ENCODE data around the gene C6orf52.

The C6orf52 gene

GRCh38 chr6:10719964-10720264, 25.5 kb upstream of the C6orf52 start:
- no peak for TF ChIP-seq EP300 (IDR thresholded peaks at IDR 0.05; ENCODE audit: borderline replicate concordance)
- no peak for TF ChIP-seq RAD21 (IDR thresholded peaks at IDR 0.05; ENCODE audit: low read depth)
- no peak for TF ChIP-seq YY1 (IDR thresholded peaks at IDR 0.05; ENCODE audit: low read depth)
- no peak for TF ChIP-seq TAF1 (IDR thresholded peaks at IDR 0.05; ENCODE audit: low read depth)
- TF ChIP-seq TCF12 (IDR thresholded peaks at IDR 0.05; ENCODE audit: low read depth): no peak
- no peak for TF ChIP-seq CEBPB (IDR thresholded peaks at IDR 0.05)
- TF ChIP-seq ZBTB7A (IDR thresholded peaks at IDR 0.05; ENCODE audit: low read depth): no peak
- TF ChIP-seq EGR1 (IDR thresholded peaks at IDR 0.05): no peak
- TF ChIP-seq NFIC (IDR thresholded peaks at IDR 0.05): no peak
- no peak for TF ChIP-seq CREB1 (IDR thresholded peaks at IDR 0.05; ENCODE audit: low read depth)

DNA sequence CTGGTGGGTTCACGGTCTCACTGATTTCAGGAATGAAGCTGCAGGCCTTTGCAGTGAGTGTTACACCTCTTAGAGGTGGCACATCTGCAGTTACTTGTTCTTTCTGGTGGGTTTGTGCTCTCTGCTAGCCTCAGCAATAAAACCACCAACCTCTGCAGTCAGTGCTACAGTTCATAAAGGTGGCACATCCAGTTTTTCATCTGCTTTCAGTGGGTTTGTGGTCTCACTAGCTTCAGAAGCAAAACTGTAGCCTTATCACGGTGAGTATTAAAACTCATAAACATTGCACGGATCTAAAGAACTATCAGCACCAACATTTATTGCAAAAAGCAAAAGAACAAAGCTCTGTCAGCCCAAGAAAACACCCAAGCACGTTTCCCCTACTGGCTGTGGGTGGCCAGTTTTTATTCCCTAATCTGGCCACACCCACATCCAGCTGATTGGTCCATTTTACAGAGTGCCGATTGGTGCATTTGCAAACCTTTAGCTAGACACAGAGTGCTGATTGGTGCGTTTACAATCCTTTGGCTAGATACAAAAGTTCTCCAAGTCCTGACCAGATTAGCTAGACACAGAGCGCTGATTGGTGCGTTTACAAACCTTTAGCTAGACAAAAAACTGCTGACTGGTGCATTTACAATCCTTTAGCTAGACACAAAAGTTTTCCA, 25.0 kb upstream of the C6orf52 start:
- TF ChIP-seq CREB1 (IDR thresholded peaks at IDR 0.05; ENCODE audit: low read depth) (no peak), YY1 (IDR thresholded peaks at IDR 0.05; ENCODE audit: low read depth) (no peak), TCF12 (IDR thresholded peaks at IDR 0.05; ENCODE audit: low read depth) (no peak), TAF1 (IDR thresholded peaks at IDR 0.05; ENCODE audit: low read depth) (no peak), ZBTB7A (IDR thresholded peaks at IDR 0.05; ENCODE audit: low read depth) (no peak), EP300 (IDR thresholded peaks at IDR 0.05; ENCODE audit: borderline replicate concordance) (no peak)

GRCh38 chr6:10713962-10714361, 19.5 kb upstream of the C6orf52 start:
- TF ChIP-seq EP300 (IDR thresholded peaks at IDR 0.05; ENCODE audit: borderline replicate concordance) (no peak), RAD21 (IDR thresholded peaks at IDR 0.05; ENCODE audit: low read depth) (no peak), CREB1 (IDR thresholded peaks at IDR 0.05; ENCODE audit: low read depth) (no peak), TEAD4 (IDR thresholded peaks at IDR 0.05) (no peak), YY1 (IDR thresholded peaks at IDR 0.05; ENCODE audit: low read depth) (no peak), USF1 (IDR thresholded peaks at IDR 0.05) (no peak), MAX (IDR thresholded peaks at IDR 0.05) (no peak), NFIC (IDR thresholded peaks at IDR 0.05) (no peak), FOXM1 (IDR thresholded peaks at IDR 0.05; ENCODE audit: borderline replicate concordance, low read depth) (no peak), TAF1 (IDR thresholded peaks at IDR 0.05; ENCODE audit: low read depth) (no peak), ZBTB7A (IDR thresholded peaks at IDR 0.05; ENCODE audit: low read depth) (no peak), CEBPB (IDR thresholded peaks at IDR 0.05) (no peak), EGR1 (IDR thresholded peaks at IDR 0.05) (no peak), TCF12 (IDR thresholded peaks at IDR 0.05; ENCODE audit: low read depth) (no peak)
- TF ChIP-seq, protein P1, sequence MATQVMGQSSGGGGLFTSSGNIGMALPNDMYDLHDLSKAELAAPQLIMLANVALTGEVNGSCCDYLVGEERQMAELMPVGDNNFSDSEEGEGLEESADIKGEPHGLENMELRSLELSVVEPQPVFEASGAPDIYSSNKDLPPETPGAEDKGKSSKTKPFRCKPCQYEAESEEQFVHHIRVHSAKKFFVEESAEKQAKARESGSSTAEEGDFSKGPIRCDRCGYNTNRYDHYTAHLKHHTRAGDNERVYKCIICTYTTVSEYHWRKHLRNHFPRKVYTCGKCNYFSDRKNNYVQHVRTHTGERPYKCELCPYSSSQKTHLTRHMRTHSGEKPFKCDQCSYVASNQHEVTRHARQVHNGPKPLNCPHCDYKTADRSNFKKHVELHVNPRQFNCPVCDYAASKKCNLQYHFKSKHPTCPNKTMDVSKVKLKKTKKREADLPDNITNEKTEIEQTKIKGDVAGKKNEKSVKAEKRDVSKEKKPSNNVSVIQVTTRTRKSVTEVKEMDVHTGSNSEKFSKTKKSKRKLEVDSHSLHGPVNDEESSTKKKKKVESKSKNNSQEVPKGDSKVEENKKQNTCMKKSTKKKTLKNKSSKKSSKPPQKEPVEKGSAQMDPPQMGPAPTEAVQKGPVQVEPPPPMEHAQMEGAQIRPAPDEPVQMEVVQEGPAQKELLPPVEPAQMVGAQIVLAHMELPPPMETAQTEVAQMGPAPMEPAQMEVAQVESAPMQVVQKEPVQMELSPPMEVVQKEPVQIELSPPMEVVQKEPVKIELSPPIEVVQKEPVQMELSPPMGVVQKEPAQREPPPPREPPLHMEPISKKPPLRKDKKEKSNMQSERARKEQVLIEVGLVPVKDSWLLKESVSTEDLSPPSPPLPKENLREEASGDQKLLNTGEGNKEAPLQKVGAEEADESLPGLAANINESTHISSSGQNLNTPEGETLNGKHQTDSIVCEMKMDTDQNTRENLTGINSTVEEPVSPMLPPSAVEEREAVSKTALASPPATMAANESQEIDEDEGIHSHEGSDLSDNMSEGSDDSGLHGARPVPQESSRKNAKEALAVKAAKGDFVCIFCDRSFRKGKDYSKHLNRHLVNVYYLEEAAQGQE (IDR thresholded peaks at IDR 0.05; ENCODE audit: low read depth): no peak

DNA sequence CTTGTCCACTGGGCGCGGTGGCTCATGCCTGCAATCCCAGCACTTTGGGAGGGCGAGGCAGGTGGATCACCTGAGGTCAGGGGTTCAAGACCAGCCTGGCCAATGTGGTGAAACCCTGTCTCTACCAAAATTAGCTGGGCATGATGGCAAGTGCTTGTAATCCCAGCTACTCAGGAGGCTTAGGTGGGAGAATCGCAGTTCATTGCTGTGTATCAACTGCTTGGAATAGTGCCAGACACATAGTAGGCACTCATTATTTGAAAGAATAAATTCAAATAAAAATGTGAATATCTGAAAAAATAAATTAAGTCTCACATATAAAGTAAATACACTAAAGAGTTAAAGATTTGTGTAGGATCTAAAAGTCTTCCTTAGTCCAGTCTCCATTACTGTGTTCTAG, 2.2 kb upstream of the C6orf52 start:
- TF ChIP-seq EP300 (IDR thresholded peaks at IDR 0.05; ENCODE audit: borderline replicate concordance) (no peak), YY1 (IDR thresholded peaks at IDR 0.05; ENCODE audit: low read depth) (no peak), RAD21 (IDR thresholded peaks at IDR 0.05; ENCODE audit: low read depth) (no peak), USF1 (IDR thresholded peaks at IDR 0.05) (no peak), NFIC (IDR thresholded peaks at IDR 0.05) (no peak), MAX (IDR thresholded peaks at IDR 0.05) (no peak), TEAD4 (IDR thresholded peaks at IDR 0.05) (no peak), CEBPB (IDR thresholded peaks at IDR 0.05) (no peak), CREB1 (IDR thresholded peaks at IDR 0.05; ENCODE audit: low read depth) (no peak), EGR1 (IDR thresholded peaks at IDR 0.05) (no peak), FOXM1 (IDR thresholded peaks at IDR 0.05; ENCODE audit: borderline replicate concordance, low read depth) (no peak), TAF1 (IDR thresholded peaks at IDR 0.05; ENCODE audit: low read depth) (no peak), TCF12 (IDR thresholded peaks at IDR 0.05; ENCODE audit: low read depth) (no peak), ZBTB7A (IDR thresholded peaks at IDR 0.05; ENCODE audit: low read depth) (no peak)
- TF ChIP-seq, protein P1 (IDR thresholded peaks at IDR 0.05; ENCODE audit: low read depth): no peak

GRCh38 chr6:10695086-10695657, 756 bp upstream of the C6orf52 start:
- TF ChIP-seq RAD21 (IDR thresholded peaks at IDR 0.05; ENCODE audit: low read depth): no peak

All from Ishikawa (cell line).